DLD1 (cell line): ENCODE measurements around the gene CDIPT.

ENCODE experiments used
- in situ Hi-C: cut with HindIII; loops from 2 replicates; pipeline ENCODE4 v1.10.0; 2017; ENCODE audit warnings: low sequenced_read_pairs

CDIPT gene

DNA sequence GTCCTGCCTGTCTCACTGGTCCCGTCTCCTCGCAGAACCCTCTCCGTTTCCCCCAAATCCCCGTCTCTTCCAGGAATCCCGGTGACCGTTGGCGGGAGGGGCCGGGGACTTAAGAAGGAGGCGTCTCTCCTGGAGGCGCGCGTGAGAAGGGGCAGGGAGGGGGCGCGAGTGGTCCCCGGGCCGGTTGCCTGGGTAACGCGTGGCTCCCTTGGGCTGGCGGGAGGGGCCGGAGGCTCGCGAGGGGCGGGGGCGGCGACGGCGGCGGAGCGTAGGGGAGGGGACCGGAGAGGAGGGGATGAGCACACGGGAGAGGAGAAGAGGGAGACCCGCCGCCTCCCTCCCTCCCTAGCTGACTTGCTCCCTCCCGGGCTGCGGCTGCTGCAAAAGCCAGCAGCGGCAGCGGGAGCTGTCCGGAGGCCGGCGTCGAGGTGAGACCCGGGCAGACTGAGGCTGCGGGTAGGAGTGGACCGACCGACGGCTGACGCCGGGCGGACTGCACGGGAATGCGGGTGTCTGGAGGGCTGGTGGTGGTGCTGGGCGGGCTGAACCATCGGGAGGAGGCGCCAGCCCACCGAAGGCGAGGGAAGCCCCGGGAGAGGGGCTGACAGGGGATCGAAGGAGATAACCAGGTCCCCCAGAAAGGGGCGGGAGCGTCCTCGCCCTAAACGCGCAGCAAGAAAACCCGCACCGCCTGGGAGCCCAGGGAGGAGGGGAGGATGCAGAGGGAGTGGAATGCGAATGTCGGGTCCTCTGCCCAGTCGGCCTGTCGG is 50.9 kb downstream of the CDIPT start, which contains the start of gene PRRT2:
PRRT2 (plus strand) TSS at position 298 of the 770 bp plus-strand sequence. CDS start 862 bp downstream, outside the sequence.
- in situ Hi-C loops: no loop called here

DNA sequence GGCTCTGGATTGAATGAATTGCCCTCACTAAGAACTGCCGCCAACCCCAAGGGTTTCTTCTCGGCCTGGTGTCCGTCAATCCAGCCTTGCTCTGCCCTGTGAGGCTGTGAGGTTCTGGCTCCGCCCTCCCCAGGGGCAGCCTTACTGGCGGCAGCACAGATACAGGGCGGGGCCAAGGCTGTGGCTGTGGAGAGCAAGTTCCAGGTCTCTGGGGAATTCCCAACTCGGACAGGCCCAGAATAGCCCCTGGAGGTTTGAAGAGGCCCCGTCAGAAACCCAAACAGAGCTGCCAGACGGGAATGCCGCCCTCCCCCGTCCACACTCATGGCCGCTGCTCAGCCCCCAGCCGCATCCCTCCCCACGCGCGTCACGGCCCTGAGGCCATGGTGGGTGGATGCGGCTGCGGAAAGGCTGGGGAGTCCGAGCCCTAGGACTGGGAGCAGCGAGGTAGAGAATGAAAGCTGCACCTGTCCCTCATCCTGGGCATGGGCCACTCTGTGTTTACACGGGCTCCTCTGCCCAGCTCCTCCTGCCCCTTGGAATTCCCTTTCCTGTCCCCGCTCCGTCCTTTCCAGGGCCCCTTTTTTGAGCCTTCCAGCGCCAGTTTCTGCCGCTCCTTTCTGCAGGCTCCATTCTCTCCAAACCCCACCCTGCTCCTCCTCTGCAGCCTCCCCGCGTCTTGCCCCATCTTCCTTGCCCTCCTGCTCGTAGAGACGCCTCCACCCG is 51.7 kb downstream of the CDIPT start:
- in situ Hi-C loops: no loop called here

DNA sequence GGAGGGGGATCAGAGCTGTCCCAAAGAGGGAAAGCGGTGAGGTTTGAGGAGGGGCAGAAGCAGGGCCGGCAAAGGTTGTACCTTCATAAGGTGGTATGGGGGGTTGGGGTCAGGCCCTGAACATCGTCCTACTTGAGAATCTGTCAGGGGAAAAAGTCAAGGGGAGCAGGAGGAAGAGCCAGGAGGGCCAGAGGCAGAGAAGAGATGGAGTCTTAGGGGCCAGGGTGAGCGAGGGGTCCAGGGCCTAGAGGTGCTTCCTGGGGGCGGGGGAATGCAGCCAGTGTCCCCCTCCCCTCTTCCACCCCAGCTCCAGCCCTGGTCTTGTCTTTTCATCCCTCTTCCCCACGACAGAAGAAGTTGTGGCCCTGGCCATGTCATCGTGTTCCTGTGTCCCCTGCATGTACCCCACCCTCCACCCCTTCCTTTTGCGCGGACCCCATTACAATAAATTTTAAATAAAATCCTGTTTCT is 52.3 kb downstream of the CDIPT start:
- in situ Hi-C loops: no loop called here

DNA sequence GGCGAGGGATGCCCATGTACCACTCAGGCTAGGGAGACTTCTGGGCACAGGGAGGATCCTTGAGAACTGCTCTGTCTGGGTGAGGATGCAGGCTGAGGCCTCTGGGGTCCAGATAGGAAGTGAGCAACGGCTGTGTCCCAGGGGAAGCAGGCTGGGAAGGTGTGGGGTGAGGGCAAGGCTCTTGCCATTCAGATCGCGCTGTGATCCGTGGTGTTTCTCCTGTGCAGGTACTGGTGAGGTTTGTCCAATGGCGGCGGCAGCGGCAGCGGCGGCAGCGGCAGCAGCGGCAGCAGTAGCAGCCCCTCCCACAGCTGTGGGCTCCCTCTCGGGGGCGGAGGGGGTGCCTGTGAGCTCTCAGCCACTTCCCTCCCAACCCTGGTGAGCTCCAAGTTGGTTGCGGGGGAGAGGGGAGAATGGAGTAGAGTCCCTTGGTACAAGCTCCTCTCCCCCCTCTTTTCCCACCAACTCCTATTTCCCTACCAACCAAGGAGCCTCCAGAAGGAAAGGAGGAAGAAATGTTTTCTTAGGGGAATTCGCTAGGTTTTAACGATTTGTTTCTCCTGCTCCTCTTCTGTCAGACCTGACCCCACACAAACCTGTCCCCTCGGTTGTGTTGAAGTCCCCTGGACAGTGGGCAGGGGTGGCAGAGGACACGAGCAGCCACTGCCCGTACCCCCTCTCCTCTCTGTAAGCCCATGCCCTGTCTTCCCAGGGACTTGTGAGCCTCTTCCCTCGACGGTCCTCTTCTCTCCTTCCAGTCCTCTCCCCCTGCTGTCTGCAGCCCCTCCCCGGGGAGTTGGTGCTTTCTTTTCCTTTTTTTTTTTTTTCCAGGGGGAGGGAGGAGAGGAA is 53.0 kb downstream of the CDIPT start:
- in situ Hi-C loops: no loop called here

DNA sequence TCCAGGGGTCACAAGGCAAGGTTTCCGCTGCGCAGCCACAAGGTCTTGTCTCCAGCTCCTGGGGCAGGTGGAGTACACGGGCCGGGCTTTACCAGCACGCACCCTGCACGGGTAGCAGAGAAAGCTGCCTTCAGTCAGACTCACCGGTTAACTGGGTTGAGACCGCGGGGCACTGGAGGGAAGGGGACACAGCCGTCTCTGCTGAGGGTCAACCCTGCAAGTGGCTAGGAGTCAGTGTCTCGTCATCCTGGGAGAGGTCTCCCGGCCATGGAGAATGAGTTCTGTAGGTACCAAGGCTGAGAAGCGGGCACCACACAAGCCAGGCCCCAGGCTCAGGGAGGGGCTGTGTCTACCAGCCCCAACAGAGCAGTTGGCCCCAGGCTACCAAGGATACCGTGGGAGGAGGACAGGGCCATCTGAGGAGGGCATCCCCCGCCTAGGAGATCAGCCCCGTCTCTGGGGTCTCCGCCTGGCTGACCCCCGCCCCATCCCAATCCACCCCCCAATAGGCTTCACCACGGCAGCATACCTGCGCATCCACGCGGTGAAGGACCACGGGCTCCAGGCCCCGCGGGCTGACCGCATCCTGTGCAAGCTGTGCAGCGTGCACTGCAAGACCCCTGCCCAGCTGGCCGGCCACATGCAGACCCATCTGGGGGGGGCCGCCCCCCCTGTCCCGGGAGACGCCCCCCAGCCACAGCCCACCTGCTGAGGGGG is 53.8 kb downstream of the CDIPT start:
- in situ Hi-C loops: no loop called here
